ENCODE data around the gene TMSB15B. TPM values are rescaled to one million over a fixed set of nuclear protein-coding genes. Genes with fewer than 3 reads are reported as not detected.
"Not testable (repeated sequence)": the region's sequence is repeated elsewhere in the genome, so short reads cannot be mapped to it uniquely, and the experiment has no call there.

Gene TMSB15B
- total RNA-seq: 26.0 TPM

GRCh38 chrX:103962411-103963278, at the start of gene TMSB15B:
TMSB15B (plus strand) TSS chrX:103962627.
- not testable (repeated sequence) for DNase-seq

GRCh38 chrX:103913356-103914020, 48.9 kb upstream of the TMSB15B start:
- DNase-seq: no peak

DNA sequence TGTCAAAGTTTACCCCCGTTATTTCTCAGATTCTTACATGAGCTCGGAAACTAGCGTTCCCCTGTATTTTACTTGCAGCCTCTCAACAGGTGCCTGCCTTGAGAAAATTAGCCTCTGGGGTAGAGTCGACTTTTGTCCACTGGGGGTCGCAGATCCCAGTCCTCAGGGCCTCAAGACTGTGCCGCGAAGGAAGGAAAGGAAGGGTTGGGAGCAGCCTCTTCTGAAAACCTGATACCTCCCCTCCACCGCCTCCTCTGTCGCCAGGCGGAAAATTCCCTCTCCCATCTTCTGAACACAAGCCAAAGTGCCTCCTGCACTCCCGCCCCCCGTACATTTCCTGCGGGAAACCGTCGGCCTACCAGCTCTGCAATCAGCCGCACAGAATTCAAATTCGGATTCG, 44.4 kb upstream of the TMSB15B start:
- peak; percentile 32 for DNase-seq

DNA sequence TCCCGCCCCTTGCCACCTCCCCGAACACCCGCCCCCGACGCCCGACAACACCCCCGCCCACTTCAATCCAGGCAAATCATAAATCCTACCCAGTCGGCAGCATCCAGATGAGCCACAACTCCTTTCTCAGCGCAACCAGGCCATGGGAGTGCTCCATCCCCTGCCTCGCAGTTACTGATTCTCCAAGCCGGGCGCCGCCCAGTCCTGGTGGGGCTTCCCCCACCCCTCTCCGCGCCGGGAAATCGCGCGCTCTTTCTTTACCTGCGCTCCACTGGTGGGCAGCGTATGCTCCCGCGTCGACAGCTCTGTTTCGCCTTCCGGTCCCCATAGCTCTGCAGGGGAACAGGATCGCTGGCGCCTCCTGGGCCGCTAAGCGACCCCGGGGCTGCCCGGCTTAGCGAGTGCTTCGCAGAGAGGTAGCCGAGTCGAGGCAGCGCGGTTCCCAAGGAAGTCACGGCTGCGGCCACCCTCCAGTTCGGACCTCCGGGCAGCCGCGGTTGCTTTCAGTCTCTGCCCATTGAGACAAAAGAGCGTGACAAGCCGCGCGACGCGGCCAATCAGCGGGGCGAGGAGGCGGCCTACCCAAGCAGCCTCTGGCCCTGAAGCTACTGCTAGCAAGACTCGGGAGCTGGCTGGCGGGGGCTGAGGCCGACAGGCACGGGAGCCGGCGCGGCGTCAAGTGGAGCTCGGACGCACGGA, 43.7 kb upstream of the TMSB15B start:
- DNase-seq: peak; percentile 70

GRCh38 chrX:103919270-103919637, 43.2 kb upstream of the TMSB15B start:
- DNase-seq: no peak

GRCh38 chrX:103920515-103920914, 41.9 kb upstream of the TMSB15B start:
- not testable (repeated sequence) for DNase-seq

- no peak for DNase-seq
These were observed 35.4 kb upstream of the TMSB15B start for GRCh38 chrX:103927030-103927429.

GRCh38 chrX:103927633-103928032, 34.8 kb upstream of the TMSB15B start:
- DNase-seq: no peak

DNA sequence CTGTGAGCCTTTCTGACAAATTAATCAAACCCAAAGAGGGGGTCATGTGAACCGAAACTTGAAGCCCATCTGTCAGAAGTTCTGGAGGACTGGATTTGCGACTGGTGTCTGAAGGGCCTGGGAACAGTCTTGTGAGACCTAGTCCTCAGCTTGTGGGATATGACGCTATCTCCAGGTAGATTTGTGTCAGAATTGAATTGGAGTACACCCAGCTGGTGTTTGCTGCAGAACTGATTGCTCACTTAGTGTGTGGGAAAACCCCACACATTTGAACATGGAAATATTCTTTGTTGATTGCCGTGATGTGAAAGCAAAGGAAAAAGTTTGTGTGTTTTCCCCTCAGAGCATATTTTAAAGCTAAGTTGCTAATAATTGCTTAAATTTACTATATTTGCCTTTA, 30.3 kb upstream of the TMSB15B start:
- DNase-seq: no peak

DNA sequence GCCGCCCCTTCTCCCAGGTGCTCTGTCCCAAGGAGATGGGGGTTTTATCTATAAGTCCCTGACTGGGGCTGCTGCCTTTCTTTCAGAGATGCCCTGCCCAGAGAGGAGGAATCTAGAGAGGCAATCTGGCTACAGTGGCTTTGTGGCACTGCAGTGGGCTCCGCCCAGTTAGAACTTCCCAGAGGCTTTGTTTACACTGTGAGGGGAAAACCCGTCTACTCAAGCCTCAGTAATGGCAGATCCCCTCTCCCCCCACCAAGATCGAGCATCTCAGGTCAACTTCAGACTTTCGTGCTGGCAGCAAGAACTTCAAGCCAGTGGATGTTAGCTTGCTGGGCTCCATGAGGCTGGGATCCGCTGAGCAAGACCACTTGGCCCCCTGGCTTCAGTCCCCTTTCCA, 22.2 kb upstream of the TMSB15B start:
- not testable (repeated sequence) for DNase-seq

DNA sequence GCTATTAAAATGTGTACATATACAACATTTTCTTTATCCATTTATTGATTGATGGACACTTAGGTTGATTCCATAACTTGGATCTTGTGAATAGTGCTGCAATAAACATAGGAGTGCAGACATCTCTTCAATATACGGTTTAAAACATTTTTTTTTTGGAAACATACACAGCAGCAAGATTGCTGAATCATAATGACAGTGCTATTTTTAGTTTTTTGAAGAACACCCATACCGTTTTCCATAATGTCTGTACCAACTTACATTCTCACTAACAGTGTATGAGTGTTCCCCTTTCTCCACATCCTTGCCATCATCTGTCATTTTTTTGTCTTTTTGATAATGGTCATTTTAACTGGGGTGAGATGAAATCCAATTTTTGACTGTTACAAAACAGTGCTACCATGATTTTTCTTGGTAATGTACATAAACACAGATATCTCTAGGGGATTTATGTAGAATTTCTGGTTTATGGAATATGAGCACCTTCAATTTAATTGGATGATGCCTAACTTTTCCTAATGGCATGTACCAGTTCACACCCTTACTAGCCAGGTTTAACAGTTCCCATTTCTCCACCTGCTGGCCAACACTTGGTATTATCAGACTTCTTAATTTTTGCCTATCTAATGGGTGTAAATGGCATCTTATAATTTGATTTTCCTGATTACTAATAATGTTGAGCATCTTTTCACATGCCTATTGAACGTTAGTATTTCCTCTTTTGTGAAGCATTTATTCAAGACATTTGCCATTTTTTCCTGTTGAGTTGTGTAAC, 21.0 kb upstream of the TMSB15B start:
- DNase-seq: no peak

- no peak for DNase-seq
These were observed 12.9 kb upstream of the TMSB15B start for GRCh38 chrX:103949506-103949905.

DNA sequence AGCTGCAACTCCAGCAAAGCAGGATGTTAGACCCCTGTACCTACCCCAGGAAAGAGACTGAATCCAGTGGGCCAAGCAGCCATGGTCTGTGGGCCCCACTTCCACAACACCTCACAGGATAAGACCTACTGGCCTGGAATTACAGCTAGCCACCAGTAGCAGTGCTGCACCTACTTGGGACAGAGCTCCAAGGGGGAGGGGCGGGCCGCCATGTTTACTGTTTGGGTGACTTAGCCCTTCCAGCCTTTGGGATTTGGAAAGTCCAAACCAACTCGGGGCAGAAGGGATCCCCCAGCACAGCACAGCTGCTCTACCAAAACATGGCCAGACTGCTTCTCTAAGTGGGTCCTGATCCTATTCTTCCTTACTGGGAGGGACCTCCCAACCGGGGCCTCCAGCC, 9.1 kb upstream of the TMSB15B start:
- DNase-seq: no peak

- DNase-seq: no peak
These were observed 8.2 kb upstream of the TMSB15B start for GRCh38 chrX:103954259-103954658.

GRCh38 chrX:103960599-103960998, 1.8 kb upstream of the TMSB15B start:
- DNase-seq: not testable (repeated sequence)

GRCh38 chrX:103983508-103983907, 21.1 kb downstream of the TMSB15B start:
- not testable (repeated sequence) for DNase-seq

DNA sequence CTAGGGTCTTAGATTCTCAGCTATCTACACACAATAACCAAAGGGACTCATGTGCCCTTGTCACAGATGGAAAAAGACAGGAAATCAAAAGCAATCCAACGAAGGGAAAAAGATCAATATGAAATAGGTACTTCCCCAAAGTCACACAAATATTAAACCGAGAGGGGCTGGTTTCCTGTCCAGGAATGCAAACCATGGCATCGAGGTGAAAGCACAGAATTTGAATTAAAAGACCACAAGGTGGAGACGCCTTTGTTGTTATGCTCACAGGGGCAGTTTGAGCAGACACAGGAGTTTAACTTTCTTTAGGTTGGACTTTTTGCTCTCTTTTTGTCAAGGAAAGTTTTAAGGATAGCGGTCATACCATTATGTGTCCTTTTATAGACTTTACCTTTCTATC, 36.8 kb downstream of the TMSB15B start:
- no peak for DNase-seq

GRCh38 chrX:104008831-104009230, 46.4 kb downstream of the TMSB15B start:
- DNase-seq: no peak

DNA sequence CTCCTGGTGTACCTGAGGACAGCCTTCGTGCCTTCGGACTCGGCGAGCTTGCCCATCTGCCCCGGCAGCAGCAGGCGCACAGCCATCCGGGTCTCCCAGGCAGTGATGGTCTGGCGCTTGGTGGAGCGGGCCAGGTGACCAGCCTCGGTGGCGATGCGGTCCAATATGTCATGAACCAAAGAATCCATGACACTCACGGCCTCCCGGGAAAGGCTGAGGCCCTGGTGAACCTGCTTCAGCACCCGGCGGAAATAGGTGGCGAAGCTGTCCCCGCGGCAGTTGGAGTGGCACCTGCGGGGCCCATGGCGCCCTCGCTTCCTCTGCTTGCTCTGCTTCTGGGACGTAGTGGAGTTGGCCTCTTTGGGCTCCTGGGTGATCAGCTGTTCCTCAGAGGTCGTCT, 50.7 kb downstream of the TMSB15B start:
- DNase-seq: no peak

- no peak for DNase-seq
These were observed 51.2 kb downstream of the TMSB15B start, which contains the start of gene H2BW1 for GRCh38 chrX:104013606-104014005. H2BW1 (minus strand) TSS chrX:104013708; CDS start chrX:104013576, 132 bp downstream.

DNA sequence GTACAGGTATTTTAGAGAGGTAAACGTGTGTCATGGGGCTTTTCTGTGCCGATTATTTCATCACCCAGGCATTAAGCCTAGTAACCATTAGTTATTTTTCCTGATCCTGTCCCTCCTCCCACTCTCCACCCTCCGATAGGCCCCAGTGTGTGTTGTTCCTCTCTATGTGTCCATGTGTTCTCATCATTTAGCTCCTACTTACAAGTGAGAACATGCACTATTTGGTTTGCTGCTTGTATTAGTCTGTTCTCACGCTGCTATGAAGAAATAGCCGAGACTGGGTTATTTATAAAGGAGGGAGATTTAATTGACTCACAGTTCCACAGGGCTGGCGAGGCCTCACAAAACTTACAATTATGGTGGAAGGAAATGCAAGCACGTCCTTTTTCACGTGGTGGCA, 53.1 kb downstream of the TMSB15B start:
- not testable (repeated sequence) for DNase-seq

All from occipital lobe (tissue), 2 donors.